Renal cortical epithelial cell (primary cell): ENCODE measurements around the gene PPP2R5D. TPM values are rescaled to one million over a fixed set of nuclear protein-coding genes. Genes with fewer than 3 reads are reported as not detected.
A peak's percentile ranks its signal among the peaks of the same experiment; 100 is the strongest.
"Not testable (repeated sequence)": the region's sequence is repeated elsewhere in the genome, so short reads cannot be mapped to it uniquely, and the experiment has no call there.

Experiments
- DNase-seq: peaks from one replicate; pipeline ENCODE4 v3.0.0-alpha.2; 2011; ENCODE audit warnings: low read depth
- total RNA-seq: library from RNA; depleted of rRNA; stranded (reverse); fragments of >200 nt; gene quantifications from 2 replicates; pipeline ENCODE4 v1.2.3, GENCODE V29; 2014

Gene PPP2R5D
- total RNA-seq, 1 donor from 2014 or later = 47.8 TPM

- DNase-seq = no peak
Observed at GRCh38 chr6:43026365-43026764, 42.0 kb downstream of the PPP2R5D start.

GRCh38 chr6:43029120-43029519, 44.8 kb downstream of the PPP2R5D start:
- no peak for DNase-seq

GRCh38 chr6:43032326-43032725, 48.0 kb downstream of the PPP2R5D start:
- no peak for DNase-seq

GRCh38 chr6:43033496-43034189, 49.3 kb downstream of the PPP2R5D start:
- DNase-seq = no peak

GRCh38 chr6:43034190-43034525, 49.8 kb downstream of the PPP2R5D start:
- no peak for DNase-seq

GRCh38 chr6:43035495-43036194, 51.3 kb downstream of the PPP2R5D start:
- no peak for DNase-seq

- DNase-seq = no peak
Observed at GRCh38 chr6:43036712-43037111, 52.3 kb downstream of the PPP2R5D start.

GRCh38 chr6:43037197-43037596, 52.8 kb downstream of the PPP2R5D start:
- no peak for DNase-seq

GRCh38 chr6:43037706-43038105, 53.3 kb downstream of the PPP2R5D start:
- DNase-seq = no peak

- no peak for DNase-seq
Observed at GRCh38 chr6:43038727-43039126, 54.4 kb downstream of the PPP2R5D start.

- DNase-seq = no peak
Observed at GRCh38 chr6:43040542-43041257, 56.3 kb downstream of the PPP2R5D start.

GRCh38 chr6:43041475-43041874, 57.1 kb downstream of the PPP2R5D start:
- not testable (repeated sequence) for DNase-seq

GRCh38 chr6:43043310-43043709, 58.9 kb downstream of the PPP2R5D start:
- DNase-seq = no peak

GRCh38 chr6:43045371-43045930, 61.1 kb downstream of the PPP2R5D start:
- no peak for DNase-seq

- no peak for DNase-seq
Observed at GRCh38 chr6:43047998-43048397, 63.6 kb downstream of the PPP2R5D start.

GRCh38 chr6:43050981-43051380, 66.6 kb downstream of the PPP2R5D start:
- DNase-seq = no peak

- DNase-seq = no peak
Observed at GRCh38 chr6:43052225-43052841, 68.0 kb downstream of the PPP2R5D start.

GRCh38 chr6:43052842-43053544, 68.6 kb downstream of the PPP2R5D start:
- DNase-seq = no peak

GRCh38 chr6:43053545-43054205, 69.3 kb downstream of the PPP2R5D start, which contains the start of gene CUL7:
TSS of gene CUL7 (minus strand) at chr6:43053851. CDS start at chr6:43052788, 1,063 bp downstream.
- DNase-seq = peak; percentile 87

GRCh38 chr6:43054206-43054943, 70.0 kb downstream of the PPP2R5D start:
- no peak for DNase-seq
